Liver (tissue), 3 donors: Measurements from ENCODE around the gene CIB4.

Source experiments
- CTCF ChIP-seq: fragments of 150-350 bp; IDR thresholded peaks from 2 replicates; pipeline ENCODE4 v1.5.1; 2017; ENCODE audit warnings: improper control_type of control experiment, low read depth, low read length; ENCODE audit not compliant: missing input control
- EGR1 ChIP-seq, 2 donors: IDR thresholded peaks; 2 replicates each; pipeline ENCODE4 v1.6.1; 2016 to 2018; ENCODE audit warnings: antibody characterized with exemption in 2 of 2, low read depth in 2 of 2
- FOXA2 ChIP-seq: IDR thresholded peaks from 2 replicates; pipeline ENCODE4 v1.6.1; 2016; ENCODE audit warnings: antibody characterized with exemption
- GABPA ChIP-seq, 2 donors: IDR thresholded peaks in 1 of 2; conservative IDR thresholded peaks in 1 of 2; 2 replicates each; pipeline ENCODE4 v1.6.1; 2016; ENCODE audit warnings: antibody characterized with exemption in 2 of 2, mild to moderate bottlenecking in 1 of 2, moderate library complexity in 1 of 2
- JUND ChIP-seq, 2 donors: IDR thresholded peaks; 2 replicates each; pipeline ENCODE4 v1.6.1; 2016; ENCODE audit warnings: antibody characterized with exemption in 2 of 2
- RAD21 ChIP-seq, 2 donors: IDR thresholded peaks; 2 replicates each; pipeline ENCODE4 v1.6.1; 2016; ENCODE audit warnings: antibody characterized with exemption in 2 of 2, mild to moderate bottlenecking in 2 of 2
- SP1 ChIP-seq: IDR thresholded peaks from 2 replicates; pipeline ENCODE4 v1.6.1; 2018; ENCODE audit warnings: antibody characterized with exemption, mild to moderate bottlenecking
- TAF1 ChIP-seq: conservative IDR thresholded peaks from 2 replicates; pipeline ENCODE4 v1.6.1; 2016; ENCODE audit warnings: antibody characterized with exemption, mild to moderate bottlenecking
- YY1 ChIP-seq: IDR thresholded peaks from 2 replicates; pipeline ENCODE4 v1.6.1; 2016; ENCODE audit warnings: antibody characterized with exemption, mild to moderate bottlenecking
- ZBTB33 ChIP-seq: IDR thresholded peaks from 2 replicates; pipeline ENCODE4 v1.6.1; 2016; ENCODE audit warnings: antibody characterized with exemption
- TF ChIP-seq, protein P1 (sequence below): IDR thresholded peaks from 2 replicates; pipeline ENCODE4 v1.6.1; 2016; ENCODE audit warnings: antibody characterized with exemption, mild to moderate bottlenecking
- TF ChIP-seq, protein P2 (sequence below): IDR thresholded peaks from 2 replicates; pipeline ENCODE4 v1.6.1; 2016; ENCODE audit warnings: antibody characterized with exemption
- TF ChIP-seq, protein P3 (sequence below): IDR thresholded peaks from 2 replicates; pipeline ENCODE4 v1.6.1; 2016; ENCODE audit warnings: antibody characterized with exemption
- donor health status: healthy.
- donor health status: healthy.

DNA sequence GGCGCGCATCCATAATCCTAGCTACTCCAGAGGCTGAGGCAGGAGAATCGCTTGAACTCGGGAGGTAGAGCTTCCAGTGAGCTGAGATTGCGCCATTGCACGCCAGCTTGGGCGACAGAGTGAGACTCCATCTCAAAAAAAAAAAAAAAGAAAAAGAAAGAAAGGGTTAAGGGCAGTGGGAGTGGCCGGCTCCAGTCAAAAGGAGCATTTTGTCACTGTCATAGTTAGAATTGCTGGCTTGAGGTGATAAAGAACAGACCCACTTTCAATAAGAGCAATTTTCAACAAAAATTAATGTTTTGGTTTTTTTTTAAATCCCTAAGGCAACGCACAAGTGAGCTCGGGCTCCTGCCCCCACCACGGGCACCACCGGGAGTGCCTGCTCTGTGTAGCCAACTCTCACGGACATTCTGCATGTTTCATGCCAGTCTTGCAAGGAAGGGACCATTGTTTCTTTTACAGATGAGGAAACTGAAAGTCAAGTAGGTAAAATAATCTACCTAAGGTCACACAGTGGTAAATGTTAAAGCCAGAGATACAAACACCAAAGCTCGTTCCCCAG is 8.5 kb downstream of the CIB4 start:
- TF ChIP-seq YY1 = no peak
- TF ChIP-seq ZBTB33 = no peak
- no peak for TF ChIP-seq CTCF
- no peak for TF ChIP-seq JUND (IDR thresholded peaks at IDR 0.05)
- TF ChIP-seq, protein P1, sequence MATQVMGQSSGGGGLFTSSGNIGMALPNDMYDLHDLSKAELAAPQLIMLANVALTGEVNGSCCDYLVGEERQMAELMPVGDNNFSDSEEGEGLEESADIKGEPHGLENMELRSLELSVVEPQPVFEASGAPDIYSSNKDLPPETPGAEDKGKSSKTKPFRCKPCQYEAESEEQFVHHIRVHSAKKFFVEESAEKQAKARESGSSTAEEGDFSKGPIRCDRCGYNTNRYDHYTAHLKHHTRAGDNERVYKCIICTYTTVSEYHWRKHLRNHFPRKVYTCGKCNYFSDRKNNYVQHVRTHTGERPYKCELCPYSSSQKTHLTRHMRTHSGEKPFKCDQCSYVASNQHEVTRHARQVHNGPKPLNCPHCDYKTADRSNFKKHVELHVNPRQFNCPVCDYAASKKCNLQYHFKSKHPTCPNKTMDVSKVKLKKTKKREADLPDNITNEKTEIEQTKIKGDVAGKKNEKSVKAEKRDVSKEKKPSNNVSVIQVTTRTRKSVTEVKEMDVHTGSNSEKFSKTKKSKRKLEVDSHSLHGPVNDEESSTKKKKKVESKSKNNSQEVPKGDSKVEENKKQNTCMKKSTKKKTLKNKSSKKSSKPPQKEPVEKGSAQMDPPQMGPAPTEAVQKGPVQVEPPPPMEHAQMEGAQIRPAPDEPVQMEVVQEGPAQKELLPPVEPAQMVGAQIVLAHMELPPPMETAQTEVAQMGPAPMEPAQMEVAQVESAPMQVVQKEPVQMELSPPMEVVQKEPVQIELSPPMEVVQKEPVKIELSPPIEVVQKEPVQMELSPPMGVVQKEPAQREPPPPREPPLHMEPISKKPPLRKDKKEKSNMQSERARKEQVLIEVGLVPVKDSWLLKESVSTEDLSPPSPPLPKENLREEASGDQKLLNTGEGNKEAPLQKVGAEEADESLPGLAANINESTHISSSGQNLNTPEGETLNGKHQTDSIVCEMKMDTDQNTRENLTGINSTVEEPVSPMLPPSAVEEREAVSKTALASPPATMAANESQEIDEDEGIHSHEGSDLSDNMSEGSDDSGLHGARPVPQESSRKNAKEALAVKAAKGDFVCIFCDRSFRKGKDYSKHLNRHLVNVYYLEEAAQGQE = no peak
- TF ChIP-seq, protein P2, sequence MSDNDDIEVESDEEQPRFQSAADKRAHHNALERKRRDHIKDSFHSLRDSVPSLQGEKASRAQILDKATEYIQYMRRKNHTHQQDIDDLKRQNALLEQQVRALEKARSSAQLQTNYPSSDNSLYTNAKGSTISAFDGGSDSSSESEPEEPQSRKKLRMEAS = no peak
- TF ChIP-seq GABPA (IDR thresholded peaks at IDR 0.05 in 1 of 2, conservative IDR thresholded peaks at IDR 0.05 in 1 of 2) = no peak
- no peak for TF ChIP-seq SP1
- TF ChIP-seq RAD21 (IDR thresholded peaks at IDR 0.05) = no peak
- TF ChIP-seq EGR1 (IDR thresholded peaks at IDR 0.05; ENCODE audit: low read depth in 2 of 2) = no peak
- no peak for TF ChIP-seq TAF1
- TF ChIP-seq, protein P3, sequence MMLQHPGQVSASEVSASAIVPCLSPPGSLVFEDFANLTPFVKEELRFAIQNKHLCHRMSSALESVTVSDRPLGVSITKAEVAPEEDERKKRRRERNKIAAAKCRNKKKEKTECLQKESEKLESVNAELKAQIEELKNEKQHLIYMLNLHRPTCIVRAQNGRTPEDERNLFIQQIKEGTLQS = no peak
- TF ChIP-seq FOXA2 = no peak
